Stomach (tissue), 9 donors: Measurements from ENCODE around the gene LRP3. TPM values are rescaled to one million over a fixed set of nuclear protein-coding genes. Genes with fewer than 3 reads are reported as not detected.
"Not testable (repeated sequence)": the region's sequence is repeated elsewhere in the genome, so short reads cannot be mapped to it uniquely, and the experiment has no call there.

Experiments used
- DNase-seq, 2 donors: peaks; one replicate each; pipeline versions ENCODE4 v3.0.0 to v3.0.0-alpha.2; 2013 to 2019
- H3K27ac ChIP-seq, 5 donors: fragments of 200-600 bp in 4 of 5; sonication (generic) in 4 of 5; one replicate each; pipeline ENCODE4 v1.5.1; 2013 to 2019; ENCODE audit warnings: mild to moderate bottlenecking in 1 of 5, moderate library complexity in 1 of 5
- H3K27me3 ChIP-seq, 3 donors: fragments of 200-600 bp; sonication (generic); one replicate each; pipeline ENCODE4 v1.5.1; 2017 to 2019; ENCODE audit warnings: mixed run types in 1 of 3
- H3K36me3 ChIP-seq, 4 donors: fragments of 200-600 bp; sonication (generic); 1 replicate in 3 of 4; 2 replicates in 1 of 4; pipeline ENCODE4 v1.5.1; 2016 to 2019
- H3K4me1 ChIP-seq, 4 donors: fragments of 200-600 bp; sonication (generic); one replicate each; pipeline ENCODE4 v1.5.1; 2016 to 2019
- H3K4me3 ChIP-seq, 4 donors: fragments of 200-600 bp; sonication (generic) in 3 of 4; one replicate each; pipeline ENCODE4 v1.5.1; 2016 to 2019; ENCODE audit warnings: mild to moderate bottlenecking in 1 of 4
- H3K9me3 ChIP-seq, 4 donors: fragments of 200-600 bp; sonication (generic); one replicate each; pipeline ENCODE4 v1.5.1; 2016 to 2019
- EP300 ChIP-seq: sonication (generic); formaldehyde crosslinking; IDR thresholded peaks from one replicate; pipeline ENCODE4 v1.6.1; 2017; ENCODE audit warnings: antibody characterized with exemption
- POLR2A ChIP-seq, 4 donors: fragments of 450-650 bp; IDR thresholded peaks; one replicate each; pipeline ENCODE4 v1.6.1; 2016; ENCODE audit warnings: antibody characterized with exemption in 4 of 4, control low read depth in 2 of 4, mild to moderate bottlenecking in 1 of 4, moderate library complexity in 1 of 4
- POLR2AphosphoS5 ChIP-seq, 3 donors: sonication (generic); formaldehyde crosslinking; IDR thresholded peaks; one replicate each; pipeline ENCODE4 v1.6.1; 2016; ENCODE audit warnings: antibody characterized with exemption in 3 of 3
- WGBS, 5 donors: extraction: QIAGEN DNeasy Blood & Tissue Kit in 3 of 5; methylation state at CpG; one replicate each; pipeline versions ENCODE4 v1.1.5 to v1.1.7; 2013 to 2018; 5-methylcytosine and 5-hydroxymethylcytosine counted together
- intact Hi-C: fragments of 100-400 bp; cut with DNase I; formaldehyde crosslinking; loops from one replicate; pipeline ENCODE4 v1.15.1; 2023; ENCODE audit warnings: low total_unique reads
- polyA plus RNA-seq, 3 donors: library from polyadenylated mRNA; stranded (reverse); fragments of 200-250 nt; gene quantifications; one replicate each; pipeline ENCODE4 v1.2.3, GENCODE V29; 2013
- total RNA-seq, 5 donors: library from RNA; depleted of rRNA; stranded (reverse); fragments of >200 nt; gene quantifications; one replicate each; pipeline versions ENCODE4 v1.1.0 to v1.2.3, GENCODE V29; 2014 to 2016
- TF ChIP-seq, protein P1 (sequence below), 7 experiments: fragments of 450-650 bp in 4 of 7; fragments of 200-600 bp in 3 of 7; sonication (generic) in 3 of 7; IDR thresholded peaks; one replicate each; pipeline ENCODE4 v1.5.1; 2016 to 2019; ENCODE audit warnings: antibody characterized with exemption in 7 of 7, control low read depth in 2 of 7, mild to moderate bottlenecking in 1 of 7
- donor health status: healthy with polysubstance abuse.
- donor health status: Bipolar disorder and iron deficiency.
- donor health status: healthy.

LRP3 gene
- total and polyA plus RNA-seq, 8 donors, result 7.5 to 26.6 (median 12.8) TPM

DNA sequence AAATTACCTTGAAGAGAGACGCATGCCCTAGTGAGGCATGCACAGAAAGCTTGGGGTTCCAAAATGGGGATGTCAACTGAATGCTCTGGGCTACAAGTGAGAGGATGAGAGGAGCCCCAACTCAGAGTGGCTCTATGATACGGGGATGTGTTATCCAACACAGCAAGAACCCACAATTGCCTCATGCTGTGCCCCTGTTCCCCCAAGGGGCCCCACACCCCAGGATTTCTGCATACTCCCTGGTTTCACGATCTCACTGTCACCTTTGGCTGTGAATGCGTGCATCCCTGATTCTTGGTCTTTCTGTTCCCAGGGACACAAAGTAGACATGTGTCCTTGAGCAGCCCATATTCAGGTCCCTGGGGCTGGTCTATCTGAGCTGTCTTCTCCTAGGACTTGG, 32.9 kb upstream of the LRP3 start:
- TF ChIP-seq POLR2A (IDR thresholded peaks at IDR 0.05), result no peak
- TF ChIP-seq POLR2AphosphoS5 (IDR thresholded peaks at IDR 0.05), result no peak
- no peak for TF ChIP-seq EP300
- TF ChIP-seq, protein P1, sequence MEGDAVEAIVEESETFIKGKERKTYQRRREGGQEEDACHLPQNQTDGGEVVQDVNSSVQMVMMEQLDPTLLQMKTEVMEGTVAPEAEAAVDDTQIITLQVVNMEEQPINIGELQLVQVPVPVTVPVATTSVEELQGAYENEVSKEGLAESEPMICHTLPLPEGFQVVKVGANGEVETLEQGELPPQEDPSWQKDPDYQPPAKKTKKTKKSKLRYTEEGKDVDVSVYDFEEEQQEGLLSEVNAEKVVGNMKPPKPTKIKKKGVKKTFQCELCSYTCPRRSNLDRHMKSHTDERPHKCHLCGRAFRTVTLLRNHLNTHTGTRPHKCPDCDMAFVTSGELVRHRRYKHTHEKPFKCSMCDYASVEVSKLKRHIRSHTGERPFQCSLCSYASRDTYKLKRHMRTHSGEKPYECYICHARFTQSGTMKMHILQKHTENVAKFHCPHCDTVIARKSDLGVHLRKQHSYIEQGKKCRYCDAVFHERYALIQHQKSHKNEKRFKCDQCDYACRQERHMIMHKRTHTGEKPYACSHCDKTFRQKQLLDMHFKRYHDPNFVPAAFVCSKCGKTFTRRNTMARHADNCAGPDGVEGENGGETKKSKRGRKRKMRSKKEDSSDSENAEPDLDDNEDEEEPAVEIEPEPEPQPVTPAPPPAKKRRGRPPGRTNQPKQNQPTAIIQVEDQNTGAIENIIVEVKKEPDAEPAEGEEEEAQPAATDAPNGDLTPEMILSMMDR (IDR thresholded peaks at IDR 0.05), result no peak
- Histone ChIP-seq H3K27me3 (no peaks in the 10 kb centered on the region), H3K4me1 (no peaks in the 10 kb centered on the region), H3K9me3 (no peaks in the 10 kb centered on the region), H3K27ac (no peak overlapping the region), H3K36me3 (no peaks in the 10 kb centered on the region), H3K4me3 (no peak overlapping the region)
- 58 to 90% (median 82%) methylated on average over 4 of the region's 4 CpGs for WGBS, 5 donors
- no peak for DNase-seq
- intact Hi-C loops, result no loop called here

DNA sequence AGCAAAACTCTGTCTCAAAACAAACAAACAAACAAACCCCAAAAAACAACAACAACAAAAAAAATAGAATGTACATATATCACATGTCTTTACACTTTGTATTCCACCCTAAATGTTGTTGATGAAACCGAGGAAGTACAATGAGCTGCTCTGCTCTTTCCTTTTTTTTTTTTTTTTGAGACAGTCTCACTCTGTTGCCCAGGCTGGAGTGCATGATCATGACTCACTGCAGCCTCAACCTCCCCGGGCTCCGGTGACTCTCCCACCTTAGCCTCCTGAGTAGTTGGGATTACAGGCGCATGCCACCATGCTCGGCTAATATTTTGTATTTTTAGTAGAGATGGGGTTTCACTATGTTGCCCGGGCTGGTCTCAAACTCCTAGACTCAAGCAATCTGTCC, 30.6 kb upstream of the LRP3 start:
- no peaks in the 10 kb centered on the region for H3K36me3 ChIP-seq
- no peak overlapping the region for H3K27ac ChIP-seq
- no peak for DNase-seq
- intact Hi-C loops, result no loop called here
- no peaks in the 10 kb centered on the region for H3K27me3 ChIP-seq
- no peaks in the 10 kb centered on the region for H3K4me1 ChIP-seq
- TF ChIP-seq, protein P1 (IDR thresholded peaks at IDR 0.05), result no peak
- TF ChIP-seq POLR2AphosphoS5 (IDR thresholded peaks at IDR 0.05), result no peak
- TF ChIP-seq POLR2A (IDR thresholded peaks at IDR 0.05), result no peak
- TF ChIP-seq EP300, result no peak
- H3K9me3 ChIP-seq, result peaks cover 0 to 11% (median 3%) of the 10 kb centered on the region in 4 donors
- no peak overlapping the region for H3K4me3 ChIP-seq
- WGBS, 5 donors, result 84 to 94% (median 92%) methylated on average over 6 of the region's 6 CpGs

DNA sequence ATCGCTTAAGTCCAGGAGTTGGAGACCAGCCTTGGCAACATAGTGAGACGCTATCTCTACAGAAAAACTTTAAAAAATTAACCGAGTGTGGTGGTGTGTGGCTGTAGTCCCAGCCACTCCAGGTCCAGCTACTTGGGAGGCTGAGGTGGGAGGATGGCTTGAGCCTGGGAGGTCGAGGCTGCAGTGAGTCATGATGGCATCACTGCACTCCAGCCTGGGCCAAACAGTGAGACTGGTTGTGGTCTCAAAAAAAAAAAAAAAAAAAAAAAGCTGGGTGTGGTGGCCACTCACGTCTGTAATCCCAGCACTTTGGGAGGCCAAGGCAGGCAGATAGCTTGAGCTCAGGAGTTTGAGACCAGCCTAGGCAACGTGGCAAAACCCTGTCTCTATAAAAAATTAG, 28.1 kb upstream of the LRP3 start:
- WGBS, 5 donors, result 65 to 73% (median 70%) methylated on average over 6 of the region's 6 CpGs
- not testable (repeated sequence) for H3K36me3 ChIP-seq

DNA sequence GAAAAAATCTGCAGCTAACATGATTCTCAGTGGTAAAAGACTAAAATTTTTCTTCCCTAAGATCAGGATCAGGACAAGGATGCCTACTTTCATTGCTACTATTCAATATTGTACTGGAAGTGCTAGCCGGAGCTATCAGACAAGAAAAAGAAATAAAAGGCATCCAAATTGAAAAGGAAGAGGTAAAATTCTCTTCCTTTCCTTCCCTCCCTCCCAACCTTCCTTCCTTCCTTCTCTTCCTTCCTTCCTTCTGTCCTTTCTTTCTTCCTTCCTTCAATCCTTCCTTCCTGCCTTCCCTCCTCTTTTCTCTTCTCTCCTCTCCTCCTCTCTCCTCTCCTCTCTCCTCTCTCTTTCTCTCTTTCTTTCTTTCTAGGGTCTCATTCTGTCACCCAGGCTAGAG, 26.7 kb upstream of the LRP3 start:
- DNase-seq, result no peak
- TF ChIP-seq EP300, result no peak
- TF ChIP-seq POLR2A (IDR thresholded peaks at IDR 0.05), result no peak
- TF ChIP-seq, protein P1 (IDR thresholded peaks at IDR 0.05), result no peak
- TF ChIP-seq POLR2AphosphoS5 (IDR thresholded peaks at IDR 0.05), result no peak
- Histone ChIP-seq H3K27ac (no peak overlapping the region), H3K36me3 (no peaks in the 10 kb centered on the region), H3K4me3 (no peak overlapping the region), H3K27me3 (no peaks in the 10 kb centered on the region), H3K4me1 (no peaks in the 10 kb centered on the region), H3K9me3 (peaks cover 0 to 11% (median 3%) of the 10 kb centered on the region in 4 donors)
- intact Hi-C loops, result no loop called here
- 89 to 100% (median 96%) methylated on average over 1 of the region's 1 CpG for WGBS, 5 donors

More for the DNA sequence above, 28.1 kb upstream of the LRP3 start:
- H3K4me1 ChIP-seq, DNase-seq, H3K4me3 ChIP-seq, H3K27me3 ChIP-seq, intact Hi-C loops, H3K27ac ChIP-seq: not testable (repeated sequence)
- H3K9me3 ChIP-seq, result peaks cover 0 to 11% (median 3%) of the 10 kb centered on the region in 4 donors

DNA sequence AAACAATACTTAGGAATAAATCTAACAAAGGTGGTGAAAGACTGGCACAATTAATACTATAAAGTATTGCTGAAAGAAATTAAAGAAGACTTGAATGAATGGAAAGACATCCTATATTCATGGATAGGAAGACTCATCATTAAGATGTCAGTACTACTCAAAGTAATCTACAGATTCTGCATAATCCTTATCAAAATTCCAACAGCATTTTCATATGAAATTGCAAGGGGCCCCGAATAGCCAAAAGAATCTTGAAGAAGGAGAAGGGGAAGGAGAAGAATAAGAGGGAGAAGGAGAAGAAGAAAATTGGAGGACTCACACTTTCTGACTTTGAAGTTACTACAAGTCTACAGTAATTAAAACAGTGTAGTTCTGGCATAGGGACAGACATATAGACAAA, 25.6 kb upstream of the LRP3 start:
- WGBS, 5 donors, result 89 to 96% (median 94%) methylated on average over 1 of the region's 1 CpG
- Histone ChIP-seq H3K4me3 (no peak overlapping the region), H3K27ac (no peak overlapping the region), H3K36me3 (no peaks in the 10 kb centered on the region), H3K27me3 (no peaks in the 10 kb centered on the region), H3K9me3 (peaks cover 0 to 11% (median 3%) of the 10 kb centered on the region in 4 donors), H3K4me1 (peaks cover 0 to 7% (median 2%) of the 10 kb centered on the region in 4 donors)
- TF ChIP-seq POLR2AphosphoS5 (IDR thresholded peaks at IDR 0.05), result no peak
- TF ChIP-seq, protein P1 (IDR thresholded peaks at IDR 0.05), result no peak
- no peak for TF ChIP-seq POLR2A (IDR thresholded peaks at IDR 0.05)
- no peak for TF ChIP-seq EP300
- intact Hi-C loops, result no loop called here
- DNase-seq, result no peak
